GM15510 (cell line): ENCODE results near the gene COP1.

ENCODE experiments used
- POLR2A ChIP-seq: IDR thresholded peaks from 3 replicates; pipeline ENCODE4 v1.6.1; 2011; ENCODE audit warnings: borderline replicate concordance; ENCODE audit not compliant: insufficient read length; ENCODE audit errors: extremely low read depth

COP1 gene

GRCh38 chr1:176206006-176206960 lies 803 bp downstream of the COP1 start:
- no peak for TF ChIP-seq POLR2A

GRCh38 chr1:176205332-176205914 lies 1.7 kb downstream of the COP1 start:
- no peak for TF ChIP-seq POLR2A

GRCh38 chr1:176203735-176204134 lies 3.4 kb downstream of the COP1 start:
- TF ChIP-seq POLR2A: no peak

GRCh38 chr1:176201568-176201967 lies 5.5 kb downstream of the COP1 start:
- TF ChIP-seq POLR2A: no peak

GRCh38 chr1:176199707-176200106 lies 7.4 kb downstream of the COP1 start:
- no peak for TF ChIP-seq POLR2A

GRCh38 chr1:176198413-176198812 lies 8.7 kb downstream of the COP1 start:
- no peak for TF ChIP-seq POLR2A

GRCh38 chr1:176196728-176197127 lies 10.4 kb downstream of the COP1 start:
- no peak for TF ChIP-seq POLR2A

- TF ChIP-seq POLR2A: no peak
Measured at GRCh38 chr1:176195547-176195946, 11.5 kb downstream of the COP1 start.

- no peak for TF ChIP-seq POLR2A
Measured at GRCh38 chr1:176193663-176194062, 13.4 kb downstream of the COP1 start.

GRCh38 chr1:176193023-176193422 lies 14.1 kb downstream of the COP1 start:
- TF ChIP-seq POLR2A: no peak

- TF ChIP-seq POLR2A: no peak
Measured at GRCh38 chr1:176188604-176189003, 18.5 kb downstream of the COP1 start.

- no peak for TF ChIP-seq POLR2A
Measured at GRCh38 chr1:176187001-176187400, 20.1 kb downstream of the COP1 start.

GRCh38 chr1:176183618-176184017 lies 23.5 kb downstream of the COP1 start:
- TF ChIP-seq POLR2A: no peak

GRCh38 chr1:176178316-176178715 lies 28.8 kb downstream of the COP1 start:
- no peak for TF ChIP-seq POLR2A

- no peak for TF ChIP-seq POLR2A
Measured at GRCh38 chr1:176177764-176178163, 29.3 kb downstream of the COP1 start.

- TF ChIP-seq POLR2A: no peak
Measured at GRCh38 chr1:176174108-176174507, 33.0 kb downstream of the COP1 start.

- TF ChIP-seq POLR2A: no peak
Measured at GRCh38 chr1:176172215-176172614, 34.9 kb downstream of the COP1 start.

- no peak for TF ChIP-seq POLR2A
Measured at GRCh38 chr1:176167210-176167609, 39.9 kb downstream of the COP1 start.
